Neural cell (in vitro differentiated cells): ENCODE results near the gene RNASE11. TPM values are rescaled to one million over a fixed set of nuclear protein-coding genes. Genes with fewer than 3 reads are reported as not detected.

Experiments
- H2AFZ ChIP-seq: fragments of 200-600, 300-800 bp; sonication (generic), shearing (Covaris generic); 2 replicates; pipeline ENCODE4 v1.6.0; 2014; ENCODE audit warnings: low read depth, mild to moderate bottlenecking, antibody characterized with exemption, low read length, moderate library complexity
- H3F3A ChIP-seq: fragments of 200-600 bp; shearing (Covaris generic); 2 replicates; pipeline ENCODE4 v1.6.1; 2016; ENCODE audit warnings: mild to moderate bottlenecking, moderate library complexity, mixed read lengths, antibody characterized with exemption, low read length; ENCODE audit not compliant: insufficient read depth, poor library complexity, severe bottlenecking
- H3K27ac ChIP-seq: fragments of 200-600, 300-800 bp; sonication (generic), shearing (Covaris generic); 2 replicates; pipeline ENCODE4 v1.5.1; 2014; ENCODE audit warnings: mild to moderate bottlenecking, low read length, moderate library complexity
- H3K27me3 ChIP-seq: fragments of 300-800, 200-600 bp; sonication (generic), shearing (Covaris generic); 2 replicates; pipeline ENCODE4 v1.6.0; 2014; ENCODE audit warnings: mild to moderate bottlenecking, low read depth, low read length, moderate library complexity; ENCODE audit not compliant: insufficient read depth
- H3K36me3 ChIP-seq: fragments of 300-800, 200-600 bp; sonication (generic), shearing (Covaris generic); 2 replicates; pipeline ENCODE4 v1.5.1; 2014; ENCODE audit warnings: mild to moderate bottlenecking, antibody characterized with exemption, low read length, moderate library complexity; ENCODE audit not compliant: insufficient read depth
- H3K4me2 ChIP-seq: fragments of 300-800, 200-600 bp; sonication (generic), shearing (Covaris generic); 2 replicates; pipeline ENCODE4 v1.6.0; 2014; ENCODE audit warnings: mild to moderate bottlenecking, low read length
- H3K4me3 ChIP-seq: fragments of 300-800, 200-600 bp; sonication (generic), shearing (Covaris generic); 2 replicates; pipeline ENCODE4 v1.5.1; 2014; ENCODE audit warnings: mild to moderate bottlenecking, low read length, moderate library complexity
- H3K79me2 ChIP-seq: fragments of 200-600 bp; shearing (Covaris generic); replicated peaks from 2 replicates; pipeline ENCODE4 v1.6.0; 2014; ENCODE audit warnings: mild to moderate bottlenecking, low read length, moderate library complexity; ENCODE audit not compliant: insufficient read depth
- H3K9ac ChIP-seq: fragments of 300-800, 200-600 bp; sonication (generic), shearing (Covaris generic); 2 replicates; pipeline ENCODE4 v1.6.1; 2016; ENCODE audit warnings: mild to moderate bottlenecking, low read length, mixed read lengths
- H3K9me2 ChIP-seq: fragments of 200-600 bp; shearing (Covaris generic); 2 replicates; pipeline ENCODE4 v1.6.1; 2016; ENCODE audit warnings: mild to moderate bottlenecking, low read length, mixed read lengths; ENCODE audit not compliant: insufficient read depth
- H3K9me3 ChIP-seq: fragments of 200-600, 300-800 bp; sonication (generic), shearing (Covaris generic); 2 replicates; pipeline ENCODE4 v1.6.1; 2016; ENCODE audit warnings: mild to moderate bottlenecking, mixed run types, low read length, moderate library complexity, mixed read lengths
- H4K20me1 ChIP-seq: fragments of 200-600 bp; shearing (Covaris generic); 2 replicates; pipeline ENCODE4 v1.6.1; 2016; ENCODE audit warnings: mild to moderate bottlenecking, mixed run types; ENCODE audit not compliant: insufficient read depth
- EP300 ChIP-seq: fragments of 450-650 bp; conservative IDR thresholded peaks from 2 replicates; pipeline ENCODE4 v1.6.1; 2014; ENCODE audit warnings: antibody characterized with exemption, mild to moderate bottlenecking, moderate library complexity; ENCODE audit not compliant: poor library complexity, severe bottlenecking
- EZH2 ChIP-seq: fragments of 200-600, 300-800 bp; shearing (Covaris generic), sonication (generic); IDR thresholded peaks from 2 replicates; pipeline ENCODE4 v1.6.1; 2014; ENCODE audit warnings: antibody characterized with exemption, low read length, borderline replicate concordance, mild to moderate bottlenecking; ENCODE audit not compliant: insufficient read depth, poor library complexity, severe bottlenecking
- MXI1 ChIP-seq: fragments of 450-650 bp; conservative IDR thresholded peaks from 2 replicates; pipeline ENCODE4 v1.6.1; 2014; ENCODE audit warnings: antibody characterized with exemption, mild to moderate bottlenecking; ENCODE audit not compliant: poor library complexity, severe bottlenecking
- POLR2AphosphoS5 ChIP-seq: IDR thresholded peaks from 2 replicates; pipeline ENCODE4 v1.6.1; 2012
- RAD21 ChIP-seq: fragments of 450-650 bp; conservative IDR thresholded peaks from 2 replicates; pipeline ENCODE4 v1.6.1; 2014; ENCODE audit warnings: antibody characterized with exemption, mild to moderate bottlenecking, moderate library complexity
- REST ChIP-seq: IDR thresholded peaks from 2 replicates; pipeline ENCODE4 v1.6.1; 2012; ENCODE audit warnings: borderline replicate concordance
- SMC3 ChIP-seq: fragments of 450-650 bp; conservative IDR thresholded peaks from 2 replicates; pipeline ENCODE4 v1.6.1; 2014; ENCODE audit warnings: antibody characterized with exemption, mild to moderate bottlenecking, moderate library complexity; ENCODE audit not compliant: poor library complexity
- TAF1 ChIP-seq: IDR thresholded peaks from 2 replicates; pipeline ENCODE4 v1.6.1; 2012; ENCODE audit warnings: low read depth
- polyA plus RNA-seq: library from polyadenylated mRNA; depleted of rRNA; stranded (reverse); fragments of >200 nt; gene quantifications from 2 replicates; pipeline ENCODE4 v1.2.3, GENCODE V29; 2014
- TF ChIP-seq, protein P1 (sequence below): fragments of 450-650 bp; IDR thresholded peaks from 2 replicates; pipeline ENCODE4 v1.5.1; 2014; ENCODE audit warnings: antibody characterized with exemption, mild to moderate bottlenecking, moderate library complexity; ENCODE audit not compliant: poor library complexity, severe bottlenecking

RNASE11 gene
- polyA plus RNA-seq, 1 donor from 2014 or later, result not detected

DNA sequence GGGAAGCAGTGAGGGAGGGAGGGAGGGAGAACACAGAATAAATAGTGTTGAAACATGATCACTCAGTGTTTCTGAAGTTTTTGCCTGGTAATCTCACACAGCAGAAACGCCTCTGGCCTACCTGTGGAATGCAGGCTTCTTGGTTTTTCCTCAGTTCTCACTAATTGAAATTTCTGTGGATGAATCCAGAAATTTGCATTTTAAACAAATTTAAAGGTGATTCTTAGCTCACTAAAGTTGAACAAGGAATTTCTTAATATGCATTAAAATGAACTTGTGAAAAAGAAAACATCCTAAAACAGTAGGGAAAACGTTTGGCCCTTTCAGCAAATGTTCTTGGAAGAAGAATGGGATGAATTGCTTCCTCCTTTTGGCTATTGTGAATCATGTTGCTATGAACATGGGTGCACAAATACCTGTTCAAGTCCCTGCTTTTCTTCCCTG lies 28.3 kb downstream of the RNASE11 start:
- no peak for TF ChIP-seq TAF1
- TF ChIP-seq EP300, result no peak
- TF ChIP-seq POLR2AphosphoS5, result no peak
- no peak for TF ChIP-seq RAD21
- no peak for TF ChIP-seq REST
- TF ChIP-seq EZH2, result no peak
- TF ChIP-seq MXI1, result no peak
- TF ChIP-seq, protein P1, sequence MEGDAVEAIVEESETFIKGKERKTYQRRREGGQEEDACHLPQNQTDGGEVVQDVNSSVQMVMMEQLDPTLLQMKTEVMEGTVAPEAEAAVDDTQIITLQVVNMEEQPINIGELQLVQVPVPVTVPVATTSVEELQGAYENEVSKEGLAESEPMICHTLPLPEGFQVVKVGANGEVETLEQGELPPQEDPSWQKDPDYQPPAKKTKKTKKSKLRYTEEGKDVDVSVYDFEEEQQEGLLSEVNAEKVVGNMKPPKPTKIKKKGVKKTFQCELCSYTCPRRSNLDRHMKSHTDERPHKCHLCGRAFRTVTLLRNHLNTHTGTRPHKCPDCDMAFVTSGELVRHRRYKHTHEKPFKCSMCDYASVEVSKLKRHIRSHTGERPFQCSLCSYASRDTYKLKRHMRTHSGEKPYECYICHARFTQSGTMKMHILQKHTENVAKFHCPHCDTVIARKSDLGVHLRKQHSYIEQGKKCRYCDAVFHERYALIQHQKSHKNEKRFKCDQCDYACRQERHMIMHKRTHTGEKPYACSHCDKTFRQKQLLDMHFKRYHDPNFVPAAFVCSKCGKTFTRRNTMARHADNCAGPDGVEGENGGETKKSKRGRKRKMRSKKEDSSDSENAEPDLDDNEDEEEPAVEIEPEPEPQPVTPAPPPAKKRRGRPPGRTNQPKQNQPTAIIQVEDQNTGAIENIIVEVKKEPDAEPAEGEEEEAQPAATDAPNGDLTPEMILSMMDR, result no peak
- no peak for TF ChIP-seq SMC3
- H3K9me3 ChIP-seq, result no peaks in the 10 kb centered on the region

GRCh38 chr14:20557212-20557542 lies 30.6 kb downstream of the RNASE11 start:
- Histone ChIP-seq H3K36me3 (no peaks in the 10 kb centered on the region), H3F3A (no peaks in the 10 kb centered on the region), H4K20me1 (no peaks in the 10 kb centered on the region), H3K79me2 (no peaks in the 10 kb centered on the region), H3K9me3 (no peaks in the 10 kb centered on the region), H3K27ac (no peak overlapping the region), H3K4me3 (no peak overlapping the region), H3K9ac (no peak overlapping the region), H2AFZ (no peak overlapping the region), H3K9me2 (no peaks in the 10 kb centered on the region), H3K27me3 (no peaks in the 10 kb centered on the region), H3K4me2 (no peak overlapping the region)
- TF ChIP-seq POLR2AphosphoS5 (no peak), RAD21 (no peak), EZH2 (no peak), TAF1 (no peak), REST (no peak), EP300 (no peak), MXI1 (no peak), SMC3 (no peak)
- TF ChIP-seq, protein P1, result no peak

More for the DNA sequence above, 28.3 kb downstream of the RNASE11 start:
- H3K79me2 ChIP-seq, result no peaks in the 10 kb centered on the region
- H3K9me2 ChIP-seq, result no peaks in the 10 kb centered on the region
- H3F3A ChIP-seq, result no peaks in the 10 kb centered on the region
- no peak overlapping the region for H3K27ac ChIP-seq
- no peak overlapping the region for H3K4me3 ChIP-seq
- H2AFZ ChIP-seq, result no peak overlapping the region
- no peaks in the 10 kb centered on the region for H3K36me3 ChIP-seq
- no peak overlapping the region for H3K4me2 ChIP-seq
- H3K27me3 ChIP-seq, result no peaks in the 10 kb centered on the region
- H4K20me1 ChIP-seq, result no peaks in the 10 kb centered on the region
- no peak overlapping the region for H3K9ac ChIP-seq
